ENCODE data around the gene SPPL2B. TPM values are rescaled to one million over a fixed set of nuclear protein-coding genes. Genes with fewer than 3 reads are reported as not detected.
A peak's percentile ranks its signal among the peaks of the same experiment; 100 is the strongest.

SPPL2B gene, protein sequence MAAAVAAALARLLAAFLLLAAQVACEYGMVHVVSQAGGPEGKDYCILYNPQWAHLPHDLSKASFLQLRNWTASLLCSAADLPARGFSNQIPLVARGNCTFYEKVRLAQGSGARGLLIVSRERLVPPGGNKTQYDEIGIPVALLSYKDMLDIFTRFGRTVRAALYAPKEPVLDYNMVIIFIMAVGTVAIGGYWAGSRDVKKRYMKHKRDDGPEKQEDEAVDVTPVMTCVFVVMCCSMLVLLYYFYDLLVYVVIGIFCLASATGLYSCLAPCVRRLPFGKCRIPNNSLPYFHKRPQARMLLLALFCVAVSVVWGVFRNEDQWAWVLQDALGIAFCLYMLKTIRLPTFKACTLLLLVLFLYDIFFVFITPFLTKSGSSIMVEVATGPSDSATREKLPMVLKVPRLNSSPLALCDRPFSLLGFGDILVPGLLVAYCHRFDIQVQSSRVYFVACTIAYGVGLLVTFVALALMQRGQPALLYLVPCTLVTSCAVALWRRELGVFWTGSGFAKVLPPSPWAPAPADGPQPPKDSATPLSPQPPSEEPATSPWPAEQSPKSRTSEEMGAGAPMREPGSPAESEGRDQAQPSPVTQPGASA
- polyA plus RNA-seq (68.7 and 86.8 TPM in 2 replicates), polyA minus RNA-seq (49.1 and 54.0 TPM in 2 replicates)

GRCh38 chr19:2328401-2329148 lies at the start of gene SPPL2B, which contains the start of gene LSM7:
Gene SPPL2B, plus strand, starts transcription at chr19:2328684. Its CDS starts 26 bp downstream, at chr19:2328710.
Gene LSM7, minus strand, starts transcription at chr19:2328586. Its CDS starts 20 bp downstream, at chr19:2328566.
- Histone ChIP-seq H3K79me2 (replicated peaks; ENCODE audit: insufficient read depth, low read length) (peaks cover 51% of the 10 kb centered on the region), H3K9me2 (ENCODE audit: insufficient read depth, low read length) (no peaks in the 10 kb centered on the region), H3K36me3 (ENCODE audit: insufficient read depth, low read length) (no peaks in the 10 kb centered on the region), H3K4me3 (ENCODE audit: low read length) (peak within 1 kb of the TSS; percentile 98), H3K4me2 (ENCODE audit: low read length) (peak within 1 kb of the TSS; percentile 61), H2AFZ (ENCODE audit: low read depth, low read length) (peak within 1 kb of the TSS; percentile 56), H3K9ac (ENCODE audit: low read length) (peak within 1 kb of the TSS; percentile 89), H3K27ac (ENCODE audit: low read length) (peak within 1 kb of the TSS; percentile 89), H4K20me1 (ENCODE audit: insufficient read depth) (no peaks in the 10 kb centered on the region), H3F3A (ENCODE audit: insufficient read depth, low read length, poor library complexity, severe bottlenecking) (no peaks in the 10 kb centered on the region), H3K27me3 (ENCODE audit: insufficient read depth, low read depth, low read length) (no peaks in the 10 kb centered on the region), H3K9me3 (ENCODE audit: low read length) (no peaks in the 10 kb centered on the region)
- TF ChIP-seq, protein P1, sequence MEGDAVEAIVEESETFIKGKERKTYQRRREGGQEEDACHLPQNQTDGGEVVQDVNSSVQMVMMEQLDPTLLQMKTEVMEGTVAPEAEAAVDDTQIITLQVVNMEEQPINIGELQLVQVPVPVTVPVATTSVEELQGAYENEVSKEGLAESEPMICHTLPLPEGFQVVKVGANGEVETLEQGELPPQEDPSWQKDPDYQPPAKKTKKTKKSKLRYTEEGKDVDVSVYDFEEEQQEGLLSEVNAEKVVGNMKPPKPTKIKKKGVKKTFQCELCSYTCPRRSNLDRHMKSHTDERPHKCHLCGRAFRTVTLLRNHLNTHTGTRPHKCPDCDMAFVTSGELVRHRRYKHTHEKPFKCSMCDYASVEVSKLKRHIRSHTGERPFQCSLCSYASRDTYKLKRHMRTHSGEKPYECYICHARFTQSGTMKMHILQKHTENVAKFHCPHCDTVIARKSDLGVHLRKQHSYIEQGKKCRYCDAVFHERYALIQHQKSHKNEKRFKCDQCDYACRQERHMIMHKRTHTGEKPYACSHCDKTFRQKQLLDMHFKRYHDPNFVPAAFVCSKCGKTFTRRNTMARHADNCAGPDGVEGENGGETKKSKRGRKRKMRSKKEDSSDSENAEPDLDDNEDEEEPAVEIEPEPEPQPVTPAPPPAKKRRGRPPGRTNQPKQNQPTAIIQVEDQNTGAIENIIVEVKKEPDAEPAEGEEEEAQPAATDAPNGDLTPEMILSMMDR (IDR thresholded peaks at IDR 0.05; ENCODE audit: poor library complexity, severe bottlenecking) = no peak
- TF ChIP-seq TAF1 (IDR thresholded peaks at IDR 0.05; ENCODE audit: low read depth) (peak; percentile 80), RAD21 (conservative IDR thresholded peaks at IDR 0.05) (no peak), EP300 (conservative IDR thresholded peaks at IDR 0.05; ENCODE audit: poor library complexity, severe bottlenecking) (peak; percentile 38), SMC3 (conservative IDR thresholded peaks at IDR 0.05; ENCODE audit: poor library complexity) (no peak), EZH2 (IDR thresholded peaks at IDR 0.05; ENCODE audit: borderline replicate concordance, insufficient read depth, low read length, poor library complexity, severe bottlenecking) (no peak), POLR2AphosphoS5 (IDR thresholded peaks at IDR 0.05) (peak; percentile 97), MXI1 (conservative IDR thresholded peaks at IDR 0.05; ENCODE audit: poor library complexity, severe bottlenecking) (peak; percentile 96)
- TF ChIP-seq, protein P2, sequence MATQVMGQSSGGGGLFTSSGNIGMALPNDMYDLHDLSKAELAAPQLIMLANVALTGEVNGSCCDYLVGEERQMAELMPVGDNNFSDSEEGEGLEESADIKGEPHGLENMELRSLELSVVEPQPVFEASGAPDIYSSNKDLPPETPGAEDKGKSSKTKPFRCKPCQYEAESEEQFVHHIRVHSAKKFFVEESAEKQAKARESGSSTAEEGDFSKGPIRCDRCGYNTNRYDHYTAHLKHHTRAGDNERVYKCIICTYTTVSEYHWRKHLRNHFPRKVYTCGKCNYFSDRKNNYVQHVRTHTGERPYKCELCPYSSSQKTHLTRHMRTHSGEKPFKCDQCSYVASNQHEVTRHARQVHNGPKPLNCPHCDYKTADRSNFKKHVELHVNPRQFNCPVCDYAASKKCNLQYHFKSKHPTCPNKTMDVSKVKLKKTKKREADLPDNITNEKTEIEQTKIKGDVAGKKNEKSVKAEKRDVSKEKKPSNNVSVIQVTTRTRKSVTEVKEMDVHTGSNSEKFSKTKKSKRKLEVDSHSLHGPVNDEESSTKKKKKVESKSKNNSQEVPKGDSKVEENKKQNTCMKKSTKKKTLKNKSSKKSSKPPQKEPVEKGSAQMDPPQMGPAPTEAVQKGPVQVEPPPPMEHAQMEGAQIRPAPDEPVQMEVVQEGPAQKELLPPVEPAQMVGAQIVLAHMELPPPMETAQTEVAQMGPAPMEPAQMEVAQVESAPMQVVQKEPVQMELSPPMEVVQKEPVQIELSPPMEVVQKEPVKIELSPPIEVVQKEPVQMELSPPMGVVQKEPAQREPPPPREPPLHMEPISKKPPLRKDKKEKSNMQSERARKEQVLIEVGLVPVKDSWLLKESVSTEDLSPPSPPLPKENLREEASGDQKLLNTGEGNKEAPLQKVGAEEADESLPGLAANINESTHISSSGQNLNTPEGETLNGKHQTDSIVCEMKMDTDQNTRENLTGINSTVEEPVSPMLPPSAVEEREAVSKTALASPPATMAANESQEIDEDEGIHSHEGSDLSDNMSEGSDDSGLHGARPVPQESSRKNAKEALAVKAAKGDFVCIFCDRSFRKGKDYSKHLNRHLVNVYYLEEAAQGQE (IDR thresholded peaks at IDR 0.05; ENCODE audit: borderline replicate concordance) = peak; percentile 85
